Body of pancreas (tissue), 4 donors: Measurements from ENCODE around the gene NEURL1.

Source experiments
- POLR2A ChIP-seq, 3 donors: fragments of 450-650 bp; IDR thresholded peaks; one replicate each; pipeline ENCODE4 v1.6.1; 2016; ENCODE audit warnings: antibody characterized with exemption in 3 of 3, mild to moderate bottlenecking in 2 of 3
- TF ChIP-seq, protein P1 (sequence below), 7 experiments: fragments of 450-650 bp in 4 of 7; fragments of 200-600 bp in 3 of 7; sonication (generic) in 3 of 7; IDR thresholded peaks; one replicate each; pipeline ENCODE4 v1.5.1; 2016 to 2019; ENCODE audit warnings: antibody characterized with exemption in 7 of 7

DNA sequence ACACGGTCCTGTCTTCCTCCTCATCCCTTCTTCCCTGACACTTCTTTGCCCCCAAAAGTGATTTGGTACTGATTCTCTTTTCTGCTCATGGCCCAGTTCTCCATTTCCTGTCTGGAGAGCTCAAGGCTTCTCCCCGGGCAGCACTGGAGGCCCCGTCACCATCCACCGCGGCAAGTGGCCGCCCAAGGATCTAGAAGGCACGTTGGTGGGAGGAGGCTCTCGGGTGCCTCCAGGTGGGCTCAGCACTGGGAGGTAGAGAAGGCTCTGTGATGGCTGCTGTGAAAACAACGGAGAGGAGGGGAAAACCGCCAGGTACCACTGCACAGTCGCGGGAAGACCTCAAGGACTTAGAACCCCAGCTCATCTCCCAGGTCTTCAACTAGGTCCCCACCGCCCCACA lies 134.4 kb downstream of the NEURL1 start:
- TF ChIP-seq, protein P1, sequence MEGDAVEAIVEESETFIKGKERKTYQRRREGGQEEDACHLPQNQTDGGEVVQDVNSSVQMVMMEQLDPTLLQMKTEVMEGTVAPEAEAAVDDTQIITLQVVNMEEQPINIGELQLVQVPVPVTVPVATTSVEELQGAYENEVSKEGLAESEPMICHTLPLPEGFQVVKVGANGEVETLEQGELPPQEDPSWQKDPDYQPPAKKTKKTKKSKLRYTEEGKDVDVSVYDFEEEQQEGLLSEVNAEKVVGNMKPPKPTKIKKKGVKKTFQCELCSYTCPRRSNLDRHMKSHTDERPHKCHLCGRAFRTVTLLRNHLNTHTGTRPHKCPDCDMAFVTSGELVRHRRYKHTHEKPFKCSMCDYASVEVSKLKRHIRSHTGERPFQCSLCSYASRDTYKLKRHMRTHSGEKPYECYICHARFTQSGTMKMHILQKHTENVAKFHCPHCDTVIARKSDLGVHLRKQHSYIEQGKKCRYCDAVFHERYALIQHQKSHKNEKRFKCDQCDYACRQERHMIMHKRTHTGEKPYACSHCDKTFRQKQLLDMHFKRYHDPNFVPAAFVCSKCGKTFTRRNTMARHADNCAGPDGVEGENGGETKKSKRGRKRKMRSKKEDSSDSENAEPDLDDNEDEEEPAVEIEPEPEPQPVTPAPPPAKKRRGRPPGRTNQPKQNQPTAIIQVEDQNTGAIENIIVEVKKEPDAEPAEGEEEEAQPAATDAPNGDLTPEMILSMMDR (IDR thresholded peaks at IDR 0.05) = no peak
- TF ChIP-seq POLR2A (IDR thresholded peaks at IDR 0.05) = no peak
